ENCODE measurements around the gene MYO1E. TPM values are rescaled to one million over a fixed set of nuclear protein-coding genes. Genes with fewer than 3 reads are reported as not detected.

Gene MYO1E
- total RNA-seq, 2 experiments from 2014 or later: 1.5 to 26.5 TPM

DNA sequence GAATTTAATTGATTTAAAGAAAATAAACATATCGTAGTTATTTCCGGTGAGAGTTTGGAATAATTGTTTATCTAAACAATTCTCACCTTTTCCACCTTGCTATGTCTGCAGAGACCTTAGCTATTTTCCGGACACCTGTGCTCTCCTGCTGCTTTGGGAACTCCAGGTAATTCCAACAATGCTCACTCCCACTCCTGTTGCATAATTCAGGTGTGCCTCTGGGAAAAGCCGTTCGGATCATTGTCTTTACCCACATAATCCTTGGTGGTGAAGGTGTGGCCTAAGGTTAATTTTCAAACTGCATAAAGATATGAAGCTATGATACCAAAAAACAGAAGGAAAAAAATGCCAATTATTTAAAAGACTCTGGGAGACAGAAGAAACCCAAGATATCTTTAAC lies 106.6 kb downstream of the MYO1E start:
- no peaks in the 10 kb centered on the region for H3K9me3 ChIP-seq (ENCODE audit: low read length)
- no TSS peak for BruUV-seq (replicated peaks)
- TF ChIP-seq CTCF (conservative IDR thresholded peaks at IDR 0.05; ENCODE audit: low read length) (no peak), EZH2phosphoT487 (IDR thresholded peaks at IDR 0.05; ENCODE audit: borderline replicate concordance, low read depth, low read length) (no peak)
- H3K36me3 ChIP-seq (ENCODE audit: insufficient read depth, low read length): no peaks in the 10 kb centered on the region
- ChIA-PET CTCF (ENCODE audit: unreplicated experiment) (no interaction called here), POLR2A (interaction anchor here (0.5 to 1.2 kb wide), 5 partner anchors 11 to 213 kb away, joined by 3 to 6 read pairs (median 3); no protein-coding TSS in a partner anchor)
- peaks cover 20% of the 10 kb centered on the region for H3K4me1 ChIP-seq (ENCODE audit: insufficient read depth, low read length, poor library complexity, severe bottlenecking)
- intact Hi-C loops (cut with micrococcal nuclease; ENCODE audit: unreplicated experiment): no loop called here
- H4K20me1 ChIP-seq (ENCODE audit: insufficient read depth, low read length): no peaks in the 10 kb centered on the region
- no peaks in the 10 kb centered on the region for H3K79me2 ChIP-seq (ENCODE audit: insufficient read depth, low read depth, low read length)
- H3K4me2 ChIP-seq (ENCODE audit: low read length): no peak overlapping the region
- no peak for DNase-seq (ENCODE audit: low spot score)
- no peak overlapping the region for H3K27ac ChIP-seq (ENCODE audit: low read depth, low read length, poor library complexity, severe bottlenecking)
- no peak overlapping the region for H3K4me3 ChIP-seq (ENCODE audit: low read depth, low read length, poor library complexity, severe bottlenecking)
- H2AFZ ChIP-seq (ENCODE audit: low read length): no peak overlapping the region
- H3K9me2 ChIP-seq (ENCODE audit: insufficient read depth, low read length): no peaks in the 10 kb centered on the region

- intact Hi-C loops (cut with micrococcal nuclease; ENCODE audit: unreplicated experiment): no loop called here
- H3K4me1 ChIP-seq (ENCODE audit: insufficient read depth, low read length, poor library complexity, severe bottlenecking): peaks cover 20% of the 10 kb centered on the region
- no peak overlapping the region for H3K4me2 ChIP-seq (ENCODE audit: low read length)
- no peaks in the 10 kb centered on the region for H3K9me3 ChIP-seq (ENCODE audit: low read length)
- H3K79me2 ChIP-seq (ENCODE audit: insufficient read depth, low read depth, low read length): no peaks in the 10 kb centered on the region
- no peak for DNase-seq (ENCODE audit: low spot score)
- BruUV-seq (replicated peaks): no TSS peak
- H3K27ac ChIP-seq (ENCODE audit: low read depth, low read length, poor library complexity, severe bottlenecking): no peak overlapping the region
- ChIA-PET CTCF (ENCODE audit: unreplicated experiment) (no interaction called here), POLR2A (no interaction called here)
- no peak for TF ChIP-seq CTCF (conservative IDR thresholded peaks at IDR 0.05; ENCODE audit: low read length)
- no peak for TF ChIP-seq EZH2phosphoT487 (IDR thresholded peaks at IDR 0.05; ENCODE audit: borderline replicate concordance, low read depth, low read length)
- H3K9me2 ChIP-seq (ENCODE audit: insufficient read depth, low read length): no peaks in the 10 kb centered on the region
- no peaks in the 10 kb centered on the region for H3K36me3 ChIP-seq (ENCODE audit: insufficient read depth, low read length)
- no peak overlapping the region for H3K4me3 ChIP-seq (ENCODE audit: low read depth, low read length, poor library complexity, severe bottlenecking)
- no peaks in the 10 kb centered on the region for H4K20me1 ChIP-seq (ENCODE audit: insufficient read depth, low read length)
- H2AFZ ChIP-seq (ENCODE audit: low read length): no peak overlapping the region
Observed at GRCh38 chr15:59262316-59262715, 110.4 kb downstream of the MYO1E start.

GRCh38 chr15:59260090-59260489 lies 112.6 kb downstream of the MYO1E start:
- CTCF ChIA-PET (ENCODE audit: unreplicated experiment): no interaction called here
- Histone ChIP-seq H3K36me3 (ENCODE audit: insufficient read depth, low read length) (no peaks in the 10 kb centered on the region), H3K27ac (ENCODE audit: low read depth, low read length, poor library complexity, severe bottlenecking) (no peak overlapping the region), H2AFZ (ENCODE audit: low read length) (no peak overlapping the region), H3K9me3 (ENCODE audit: low read length) (no peaks in the 10 kb centered on the region), H3K4me3 (ENCODE audit: low read depth, low read length, poor library complexity, severe bottlenecking) (no peak overlapping the region), H3K4me1 (ENCODE audit: insufficient read depth, low read length, poor library complexity, severe bottlenecking) (peaks cover 20% of the 10 kb centered on the region), H3K79me2 (ENCODE audit: insufficient read depth, low read depth, low read length) (no peaks in the 10 kb centered on the region), H3K4me2 (ENCODE audit: low read length) (no peak overlapping the region), H3K9me2 (ENCODE audit: insufficient read depth, low read length) (no peaks in the 10 kb centered on the region), H4K20me1 (ENCODE audit: insufficient read depth, low read length) (no peaks in the 10 kb centered on the region)
- intact Hi-C loops (cut with micrococcal nuclease; ENCODE audit: unreplicated experiment): no loop called here
- POLR2A ChIA-PET: no interaction called here
- TF ChIP-seq EZH2phosphoT487 (IDR thresholded peaks at IDR 0.05; ENCODE audit: borderline replicate concordance, low read depth, low read length) (no peak), CTCF (conservative IDR thresholded peaks at IDR 0.05; ENCODE audit: low read length) (no peak)
- DNase-seq (ENCODE audit: low spot score): no peak
- BruUV-seq (replicated peaks): no TSS peak

Measured in OCI-LY7 (cell line).